GM18867 (cell line): ENCODE data around the gene TXNDC2.

Experiments used
- ATAC-seq: cut with Tn5 transposase; IDR thresholded peaks from one replicate; pipeline ENCODE4 v1.9.1; 2021; ENCODE audit warnings: mild to moderate bottlenecking, moderate library complexity; ENCODE audit not compliant: unreplicated experiment

The TXNDC2 gene

DNA sequence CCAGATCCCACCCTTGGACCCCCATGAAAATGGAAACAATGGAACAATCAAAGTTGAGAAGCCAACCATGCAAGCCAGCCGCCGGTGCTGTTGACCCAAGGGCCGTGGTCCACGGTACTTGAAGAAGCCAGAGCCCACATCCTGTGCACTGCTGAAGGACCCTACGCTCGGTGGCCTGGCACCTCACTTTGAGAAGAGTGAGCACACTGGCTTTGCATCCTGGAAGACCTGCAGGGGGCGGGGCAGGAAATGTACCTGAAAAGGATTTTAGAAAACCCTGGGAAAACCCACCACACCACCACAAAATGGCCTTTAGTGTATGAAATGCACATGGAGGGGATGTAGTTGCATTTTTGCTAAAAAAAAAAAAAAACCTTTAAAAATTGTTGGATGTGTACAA is 26.5 kb upstream of the TXNDC2 start:
- ATAC-seq: no peak

DNA sequence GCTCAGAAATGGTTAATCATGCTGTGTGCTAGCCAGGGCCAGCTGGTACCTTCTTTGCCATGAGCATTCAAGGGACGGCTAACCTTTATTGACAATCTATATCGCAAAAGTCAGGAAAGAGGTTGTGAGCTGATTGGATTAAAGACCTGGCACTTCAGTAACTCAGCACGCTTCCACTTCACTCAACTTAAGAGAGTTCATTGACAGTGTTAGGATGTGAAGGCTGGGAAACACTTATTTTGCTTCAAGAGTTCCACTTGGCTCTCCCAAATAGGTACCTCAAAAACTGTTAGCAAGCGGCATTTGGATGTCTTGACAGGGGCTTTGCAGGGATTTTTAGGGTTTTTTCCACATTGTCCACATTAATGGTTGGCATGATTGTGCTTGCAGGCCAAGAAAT is 25.1 kb upstream of the TXNDC2 start:
- ATAC-seq: no peak

- peak; percentile 94 for ATAC-seq
Measured at GRCh38 chr18:9861157-9861556, 24.6 kb upstream of the TXNDC2 start.

DNA sequence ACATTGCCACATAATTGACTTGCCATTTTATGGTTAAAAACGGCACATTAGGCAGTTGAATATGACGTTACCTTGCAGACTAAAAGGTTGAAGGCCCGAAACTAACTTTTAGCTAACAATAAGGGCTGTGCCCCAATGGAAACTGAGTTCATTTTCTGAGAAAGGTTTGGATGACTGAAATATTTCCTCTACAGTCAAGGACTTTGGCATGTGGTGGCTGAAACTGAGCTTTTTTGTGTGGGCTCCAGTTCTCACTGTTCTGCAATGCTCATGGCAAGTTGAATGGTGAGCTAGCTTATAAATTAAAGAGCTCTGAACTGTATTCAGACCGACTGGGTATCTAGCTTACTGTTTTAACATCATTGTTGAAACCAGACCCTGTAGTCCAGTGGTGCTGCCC is 23.8 kb upstream of the TXNDC2 start:
- ATAC-seq: peak; percentile 58

DNA sequence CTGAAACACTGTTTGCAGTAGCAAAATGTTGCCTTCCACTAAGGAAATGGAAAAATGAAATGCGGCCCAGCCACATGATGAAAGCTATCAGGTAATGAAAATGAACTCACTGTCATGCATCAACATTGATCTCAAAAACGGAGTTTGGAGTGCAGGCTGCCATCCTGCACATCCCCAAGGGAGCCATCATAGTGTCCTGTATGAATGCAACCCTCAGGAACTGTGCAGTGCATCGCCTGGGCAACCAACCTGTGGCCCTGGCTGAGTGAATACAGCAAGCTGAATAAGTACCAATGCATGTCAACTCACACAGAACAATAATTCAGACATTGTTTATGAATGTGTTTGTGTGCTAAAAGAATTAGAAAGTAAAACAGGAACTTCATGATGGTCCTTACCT is 23.1 kb upstream of the TXNDC2 start:
- no peak for ATAC-seq

- no peak for ATAC-seq
Measured at GRCh38 chr18:9863282-9863681, 22.5 kb upstream of the TXNDC2 start.

GRCh38 chr18:9865764-9866490 is 19.8 kb upstream of the TXNDC2 start:
- ATAC-seq: no peak

GRCh38 chr18:9866627-9867026 is 19.1 kb upstream of the TXNDC2 start:
- no peak for ATAC-seq

- ATAC-seq: no peak
Measured at GRCh38 chr18:9867071-9867594, 18.6 kb upstream of the TXNDC2 start.

DNA sequence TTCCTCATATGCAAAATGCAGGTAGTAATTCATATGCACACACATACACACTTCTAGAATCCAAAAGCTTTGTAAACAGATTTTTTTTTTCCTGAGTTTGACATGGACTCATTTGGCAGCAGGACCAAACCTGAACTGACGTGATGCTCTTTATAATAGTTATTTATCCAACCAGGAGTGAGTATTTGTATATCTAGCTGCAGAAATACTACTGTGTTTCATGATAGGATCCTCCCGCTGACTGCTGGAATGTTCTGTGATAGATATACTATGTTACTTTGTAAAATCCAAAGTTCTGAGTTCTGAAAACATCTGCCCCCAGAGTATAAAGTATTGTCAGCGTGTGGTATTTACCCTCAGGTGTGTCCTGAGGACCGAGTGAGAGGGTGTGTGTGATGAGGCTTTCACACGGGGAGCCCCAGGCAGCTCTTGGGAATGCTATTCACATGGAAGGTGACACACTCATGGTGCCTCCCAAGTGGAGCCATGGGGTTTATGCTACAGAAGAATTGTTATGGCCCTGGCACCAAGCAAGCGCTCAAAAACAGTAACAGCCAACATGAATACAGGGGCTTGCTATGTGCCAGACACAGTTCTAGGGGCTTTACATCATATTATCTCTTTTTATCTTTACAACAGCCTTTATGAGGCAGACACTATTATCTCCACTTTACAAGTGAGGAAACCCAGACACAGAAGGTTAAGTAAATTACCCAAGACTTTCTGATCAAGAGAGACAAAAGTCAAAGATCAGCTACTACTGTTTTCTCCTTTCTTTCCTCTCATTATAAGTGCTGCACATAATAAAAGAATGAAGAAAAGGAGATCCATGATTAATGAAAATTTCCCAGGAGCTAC is 16.7 kb upstream of the TXNDC2 start:
- no peak for ATAC-seq

- peak; percentile 84 for ATAC-seq
Measured at GRCh38 chr18:9869715-9870430, 15.9 kb upstream of the TXNDC2 start.

GRCh38 chr18:9870431-9871008 is 15.3 kb upstream of the TXNDC2 start:
- ATAC-seq: peak; percentile 39

DNA sequence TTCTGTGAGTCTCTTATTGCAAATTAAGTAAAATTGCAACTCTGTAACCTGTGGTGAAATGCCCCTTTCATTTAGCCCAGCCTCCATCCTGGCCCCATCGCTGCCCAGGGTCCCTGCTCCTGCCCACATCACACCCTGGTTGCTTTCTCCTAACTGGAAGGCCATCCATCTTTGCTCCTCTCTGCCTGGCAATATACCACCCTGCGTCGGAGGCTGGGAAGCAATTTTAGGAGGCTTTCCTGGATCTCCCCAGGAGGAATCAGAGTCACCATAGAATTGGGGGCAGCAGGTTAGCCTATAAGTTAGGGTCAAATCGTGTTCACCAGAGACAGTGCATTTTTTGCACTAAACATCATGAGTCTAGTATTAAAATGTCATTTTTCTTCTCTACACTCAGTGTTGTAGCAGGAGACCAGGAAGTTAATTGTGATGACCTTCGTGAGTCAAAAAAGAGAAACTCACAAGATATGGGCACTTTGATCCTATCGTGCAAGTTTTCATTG is 14.5 kb upstream of the TXNDC2 start:
- ATAC-seq: no peak

- ATAC-seq: no peak
Measured at GRCh38 chr18:9872823-9873222, 12.9 kb upstream of the TXNDC2 start.

GRCh38 chr18:9874728-9875127 is 11.0 kb upstream of the TXNDC2 start:
- no peak for ATAC-seq

GRCh38 chr18:9876212-9876866 is 9.4 kb upstream of the TXNDC2 start:
- no peak for ATAC-seq

- peak; percentile 75 for ATAC-seq
Measured at GRCh38 chr18:9876867-9877654, 8.7 kb upstream of the TXNDC2 start.

DNA sequence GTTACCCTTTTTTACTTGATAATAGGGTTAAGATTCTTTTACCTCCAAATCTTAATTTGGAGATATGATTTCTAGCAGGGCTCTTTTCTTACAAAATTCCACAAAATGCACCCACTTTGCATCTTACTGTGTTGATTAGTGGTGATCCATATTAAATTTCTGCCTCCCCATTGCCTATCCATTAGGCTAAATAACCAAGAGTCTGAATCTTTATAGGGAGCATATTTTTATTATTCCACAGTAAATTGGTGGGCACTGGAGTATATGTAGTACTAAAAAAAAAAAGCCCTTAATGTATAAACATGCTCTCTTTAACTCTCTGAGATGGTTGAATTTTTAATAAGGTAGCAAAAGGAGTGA is 8.1 kb upstream of the TXNDC2 start:
- no peak for ATAC-seq

DNA sequence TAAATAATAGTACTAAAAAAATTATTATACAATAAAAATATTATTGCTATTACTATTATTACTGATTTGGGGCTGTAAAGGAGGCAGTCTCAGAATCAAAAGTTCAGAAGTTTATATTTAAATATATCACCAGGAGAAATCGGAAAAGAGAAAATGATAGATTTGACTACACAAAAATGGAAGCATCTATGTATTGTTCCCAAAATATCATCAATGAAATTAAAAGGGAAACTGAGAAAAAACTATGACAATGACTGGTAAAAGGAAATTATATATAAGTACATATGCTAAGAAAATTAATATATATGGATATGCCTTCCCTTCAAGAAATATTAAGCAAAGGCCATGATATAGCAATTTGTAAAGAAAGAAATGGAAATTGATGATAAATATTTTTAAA is 7.7 kb upstream of the TXNDC2 start:
- ATAC-seq: no peak
